HepG2 (cell line): ENCODE measurements around the gene NT5DC2. TPM values are rescaled to one million over a fixed set of nuclear protein-coding genes. Genes with fewer than 3 reads are reported as not detected.

Source experiments
- ATAC-seq: fragments of 200-7000 bp; cut with Tn5 transposase; 3 replicates; pipeline ENCODE4 v1.9.1; 2020; ENCODE audit warnings: mild to moderate bottlenecking, moderate library complexity
- BruUV-seq: library from RNA; stranded (reverse); fragments of 400-500 nt; replicated peaks from 2 replicates; lab custom pipeline; 2021; lab: Mats Ljungman, UMichigan
- CTCF ChIA-PET: fragments of 300-600 bp; formaldehyde crosslinking; extraction: SDS; loops from one replicate; lab custom pipeline; 2021; ENCODE audit warnings: low total read pairs, inconsistent platforms, low intra/inter-chr PET ratio; lab: Yijun Ruan, JAX
- POLR2A ChIA-PET: fragments of 350-600 bp; sonication (Branson Sonifier 250); formaldehyde crosslinking; loops from one replicate; lab custom pipeline; 2020; ENCODE audit warnings: antibody characterized with exemption, inconsistent platforms; lab: Yijun Ruan, JAX
- DNase-seq: peaks from one replicate; pipeline ENCODE4 v3.0.0-alpha.2; 2015; ENCODE audit warnings: low spot score
- FAIRE-seq: peaks from 3 replicates; lab custom pipeline; 2011; peaks lifted over from hg19 to GRCh38; lab: Jason Lieb, UNC
- H2AFZ ChIP-seq: one replicate; pipeline ENCODE4 v1.6.1; 2011; ENCODE audit warnings: low read length, inconsistent platforms
- H3K27ac ChIP-seq: fragments of 300-600 bp; 3 replicates; pipeline ENCODE4 v1.8.0; 2011; ENCODE audit warnings: mixed run types, mild to moderate bottlenecking, mixed read lengths, low read length, inconsistent platforms; ENCODE audit not compliant: insufficient read depth; ENCODE audit errors: extremely low read length
- H3K27me3 ChIP-seq, 2 experiments: fragments of 200-600 bp in 1 of 2; 2 replicates in 1 of 2; 3 replicates in 1 of 2; pipeline versions ENCODE4 v1.6.0 to v1.8.0; 2011; ENCODE audit warnings: low read length in 2 of 2, mild to moderate bottlenecking in 2 of 2, moderate library complexity in 2 of 2, inconsistent platforms in 1 of 2; ENCODE audit not compliant: insufficient read depth in 2 of 2, control insufficient read depth in 1 of 2
- H3K36me3 ChIP-seq, 2 experiments: fragments of 200-600 bp in 1 of 2; replicated peaks in 1 of 2; 2 replicates in 1 of 2; 3 replicates in 1 of 2; pipeline versions ENCODE4 v1.5.1 to v1.8.0; 2011; ENCODE audit warnings: low read length in 2 of 2, inconsistent platforms in 1 of 2; ENCODE audit not compliant: insufficient read depth in 2 of 2, control insufficient read depth in 1 of 2
- H3K4me1 ChIP-seq: 2 replicates; pipeline ENCODE4 v1.5.1; 2012; ENCODE audit warnings: low read length, inconsistent platforms; ENCODE audit not compliant: insufficient read depth
- H3K4me2 ChIP-seq: 2 replicates; pipeline ENCODE4 v1.6.0; 2011; ENCODE audit warnings: low read depth, low read length, inconsistent platforms
- H3K4me3 ChIP-seq, 3 experiments: fragments of 200-600 bp in 1 of 3; sonication (generic), shearing (Covaris generic) in 1 of 3; replicated peaks in 1 of 3; 2 replicates each; pipeline ENCODE4 v1.5.1; 2011 to 2016; ENCODE audit warnings: low read length in 3 of 3, inconsistent platforms in 2 of 3, low read depth in 2 of 3, mild to moderate bottlenecking in 2 of 3, control low read depth in 1 of 3, mixed read lengths in 1 of 3; ENCODE audit not compliant: insufficient read depth in 1 of 3
- H3K79me2 ChIP-seq: one replicate; pipeline ENCODE4 v1.6.1; 2011; ENCODE audit warnings: low read length, inconsistent platforms; ENCODE audit not compliant: insufficient read depth
- H3K9ac ChIP-seq: 2 replicates; pipeline ENCODE4 v1.6.0; 2011; ENCODE audit warnings: mild to moderate bottlenecking, low read depth, low read length, inconsistent platforms; ENCODE audit not compliant: insufficient read depth
- H3K9me3 ChIP-seq: 2 replicates; pipeline ENCODE4 v1.5.1; 2012; ENCODE audit warnings: mild to moderate bottlenecking, low read length
- H4K20me1 ChIP-seq: 2 replicates; pipeline ENCODE4 v1.6.0; 2011; ENCODE audit warnings: inconsistent platforms, mild to moderate bottlenecking, low read length, moderate library complexity; ENCODE audit not compliant: insufficient read depth
- PRMT3 ChIP-seq: sonication (generic); formaldehyde crosslinking; IDR thresholded peaks from 2 replicates; pipeline ENCODE4 v1.8.1; 2022; ENCODE audit warnings: low read depth, mild to moderate bottlenecking, moderate library complexity, missing genetic modification reagents, borderline replicate concordance
- REL ChIP-seq: sonication (generic); formaldehyde crosslinking; conservative IDR thresholded peaks from 2 replicates; pipeline ENCODE4 v1.8.0; 2022; ENCODE audit warnings: mild to moderate bottlenecking, missing genetic modification reagents, moderate library complexity
- SNAPC2 ChIP-seq: sonication (generic); formaldehyde crosslinking; IDR thresholded peaks from 2 replicates; pipeline ENCODE4 v1.8.1; 2022; ENCODE audit warnings: mild to moderate bottlenecking, missing genetic modification reagents
- ZNF138 ChIP-seq: sonication (generic); formaldehyde crosslinking; IDR thresholded peaks from 2 replicates; pipeline ENCODE4 v1.5.0; 2020; ENCODE audit warnings: mild to moderate bottlenecking, low read depth, missing genetic modification reagents
- ZNF251 ChIP-seq: sonication (generic); formaldehyde crosslinking; IDR thresholded peaks from 2 replicates; pipeline ENCODE4 v1.9.0; 2021; ENCODE audit warnings: mild to moderate bottlenecking, missing genetic modification reagents
- WGBS: methylation state at CpG from one replicate; pipeline ENCODE4 v1.1.6; 2017; ENCODE audit warnings: low lambda C conversion rate; 5-methylcytosine and 5-hydroxymethylcytosine counted together
- in situ Hi-C: cut with HindIII; loops from 2 replicates; pipeline ENCODE4 v1.10.0; 2017; ENCODE audit warnings: low pct_unique_long_range_greater_than_20kb; ENCODE audit not compliant: extremely low pct_ligation_motif_present
- intact Hi-C: fragments of 100-400 bp; cut with micrococcal nuclease; formaldehyde crosslinking; loops from one replicate; pipeline ENCODE4 v1.10.0; 2022; ENCODE audit not compliant: unreplicated experiment
- polyA plus RNA-seq, 8 experiments: library from polyadenylated mRNA; depleted of rRNA in 3 of 8; stranded (reverse) in 7 of 8; unstranded in 1 of 8; fragments of >200 nt; fragmentation: Illumina TruSeq in 4 of 8; extraction: Trizol in 4 of 8; gene quantifications; 2 replicates each; pipeline versions ENCODE4 v1.2.1 to v1.2.3, GENCODE V29; 2011 to 2016; ENCODE audit warnings: low read depth in 4 of 8, missing spikeins in 1 of 8, mixed read lengths in 1 of 8; ENCODE audit not compliant: insufficient read depth in 1 of 8
- total RNA-seq, 5 experiments: library from RNA; depleted of rRNA; stranded (reverse); fragments of >200 nt; fragmentation: Illumina TruSeq; extraction: Trizol; gene quantifications; 2 replicates each; pipeline ENCODE4 v1.2.3, GENCODE V29; 2016; ENCODE audit warnings: low read depth in 1 of 5
- TF ChIP-seq, protein P1 (sequence below): sonication (generic); formaldehyde crosslinking; IDR thresholded peaks from 2 replicates; pipeline ENCODE4 v1.4.0; 2020; ENCODE audit warnings: missing genetic modification reagents, borderline replicate concordance
- TF ChIP-seq, protein P2 (sequence below): sonication (generic); formaldehyde crosslinking; IDR thresholded peaks from 2 replicates; pipeline ENCODE4 v1.4.0; 2020; ENCODE audit warnings: missing genetic modification reagents

NT5DC2 gene
- total and polyA plus RNA-seq, 2 of the 13 experiments (the other 11 are each of a cell fraction or from before 2014, with no cell fraction given): 131 to 240 TPM

DNA sequence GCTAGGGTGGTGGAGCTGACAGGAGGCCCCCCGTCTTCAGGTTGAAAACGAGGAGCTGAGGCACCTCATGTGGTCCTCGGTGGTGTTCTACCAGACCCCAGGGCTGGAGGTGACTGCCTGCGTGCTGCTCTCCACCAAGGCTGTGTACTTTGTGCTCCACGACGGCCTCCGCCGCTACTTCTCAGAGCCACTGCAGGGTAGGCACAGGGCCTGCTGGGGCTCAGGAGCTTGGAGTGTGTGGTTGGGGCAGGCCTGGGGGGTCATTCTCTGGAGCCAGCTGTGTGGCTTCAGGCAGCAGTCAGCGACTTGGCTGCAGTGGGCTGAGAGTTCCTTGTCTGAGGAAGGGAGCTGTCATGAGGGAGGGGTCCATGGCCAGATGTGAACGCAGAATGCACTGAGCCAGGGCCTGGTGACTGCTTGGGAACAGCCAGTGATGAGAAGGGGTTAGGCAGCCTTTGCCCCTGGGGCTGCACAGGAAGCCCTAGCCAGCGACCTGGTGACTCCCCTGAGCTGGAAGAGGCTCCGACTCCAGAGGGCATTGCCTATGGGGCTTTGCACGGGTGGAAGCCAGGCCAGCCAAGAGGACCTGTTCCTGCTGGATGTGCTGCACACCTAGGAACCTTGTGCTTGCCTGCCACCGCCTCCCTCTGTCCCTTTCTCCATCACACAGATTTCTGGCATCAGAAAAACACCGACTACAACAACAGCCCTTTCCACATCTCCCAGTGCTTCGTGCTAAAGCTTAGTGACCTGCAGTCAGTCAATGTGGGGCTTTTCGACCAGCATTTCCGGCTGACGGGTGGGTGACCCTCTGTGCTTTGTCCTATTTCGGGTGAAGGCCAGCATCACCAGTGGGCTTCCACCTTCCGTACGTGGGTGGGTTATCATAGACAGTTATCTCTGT lies 43.4 kb downstream of the NT5DC2 start:
- H2AFZ ChIP-seq: no peak overlapping the region
- BruUV-seq: no TSS peak
- no peak for FAIRE-seq
- intact Hi-C loops (no loop called here), in situ Hi-C loops (no loop called here)
- no peak overlapping the region for H3K9ac ChIP-seq
- no peak overlapping the region for H3K4me3 ChIP-seq
- DNase-seq: no peak
- ATAC-seq: no peak
- no peaks in the 10 kb centered on the region for H3K9me3 ChIP-seq
- H3K27me3 ChIP-seq: no peaks in the 10 kb centered on the region
- POLR2A ChIA-PET: no interaction called here
- H3K4me1 ChIP-seq: peaks cover 4% of the 10 kb centered on the region; the same call in 1 of the 2 replicates
- WGBS: 90% methylated on average over 11 of the region's 22 CpGs
- no peak overlapping the region for H3K4me2 ChIP-seq
- CTCF ChIA-PET: no interaction called here
- TF ChIP-seq, protein P1, sequence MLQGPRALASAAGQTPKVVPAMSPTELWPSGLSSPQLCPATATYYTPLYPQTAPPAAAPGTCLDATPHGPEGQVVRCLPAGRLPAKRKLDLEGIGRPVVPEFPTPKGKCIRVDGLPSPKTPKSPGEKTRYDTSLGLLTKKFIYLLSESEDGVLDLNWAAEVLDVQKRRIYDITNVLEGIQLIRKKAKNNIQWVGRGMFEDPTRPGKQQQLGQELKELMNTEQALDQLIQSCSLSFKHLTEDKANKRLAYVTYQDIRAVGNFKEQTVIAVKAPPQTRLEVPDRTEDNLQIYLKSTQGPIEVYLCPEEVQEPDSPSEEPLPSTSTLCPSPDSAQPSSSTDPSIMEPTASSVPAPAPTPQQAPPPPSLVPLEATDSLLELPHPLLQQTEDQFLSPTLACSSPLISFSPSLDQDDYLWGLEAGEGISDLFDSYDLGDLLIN (CRISPR knock-in tag): no peak
- TF ChIP-seq, protein P2, sequence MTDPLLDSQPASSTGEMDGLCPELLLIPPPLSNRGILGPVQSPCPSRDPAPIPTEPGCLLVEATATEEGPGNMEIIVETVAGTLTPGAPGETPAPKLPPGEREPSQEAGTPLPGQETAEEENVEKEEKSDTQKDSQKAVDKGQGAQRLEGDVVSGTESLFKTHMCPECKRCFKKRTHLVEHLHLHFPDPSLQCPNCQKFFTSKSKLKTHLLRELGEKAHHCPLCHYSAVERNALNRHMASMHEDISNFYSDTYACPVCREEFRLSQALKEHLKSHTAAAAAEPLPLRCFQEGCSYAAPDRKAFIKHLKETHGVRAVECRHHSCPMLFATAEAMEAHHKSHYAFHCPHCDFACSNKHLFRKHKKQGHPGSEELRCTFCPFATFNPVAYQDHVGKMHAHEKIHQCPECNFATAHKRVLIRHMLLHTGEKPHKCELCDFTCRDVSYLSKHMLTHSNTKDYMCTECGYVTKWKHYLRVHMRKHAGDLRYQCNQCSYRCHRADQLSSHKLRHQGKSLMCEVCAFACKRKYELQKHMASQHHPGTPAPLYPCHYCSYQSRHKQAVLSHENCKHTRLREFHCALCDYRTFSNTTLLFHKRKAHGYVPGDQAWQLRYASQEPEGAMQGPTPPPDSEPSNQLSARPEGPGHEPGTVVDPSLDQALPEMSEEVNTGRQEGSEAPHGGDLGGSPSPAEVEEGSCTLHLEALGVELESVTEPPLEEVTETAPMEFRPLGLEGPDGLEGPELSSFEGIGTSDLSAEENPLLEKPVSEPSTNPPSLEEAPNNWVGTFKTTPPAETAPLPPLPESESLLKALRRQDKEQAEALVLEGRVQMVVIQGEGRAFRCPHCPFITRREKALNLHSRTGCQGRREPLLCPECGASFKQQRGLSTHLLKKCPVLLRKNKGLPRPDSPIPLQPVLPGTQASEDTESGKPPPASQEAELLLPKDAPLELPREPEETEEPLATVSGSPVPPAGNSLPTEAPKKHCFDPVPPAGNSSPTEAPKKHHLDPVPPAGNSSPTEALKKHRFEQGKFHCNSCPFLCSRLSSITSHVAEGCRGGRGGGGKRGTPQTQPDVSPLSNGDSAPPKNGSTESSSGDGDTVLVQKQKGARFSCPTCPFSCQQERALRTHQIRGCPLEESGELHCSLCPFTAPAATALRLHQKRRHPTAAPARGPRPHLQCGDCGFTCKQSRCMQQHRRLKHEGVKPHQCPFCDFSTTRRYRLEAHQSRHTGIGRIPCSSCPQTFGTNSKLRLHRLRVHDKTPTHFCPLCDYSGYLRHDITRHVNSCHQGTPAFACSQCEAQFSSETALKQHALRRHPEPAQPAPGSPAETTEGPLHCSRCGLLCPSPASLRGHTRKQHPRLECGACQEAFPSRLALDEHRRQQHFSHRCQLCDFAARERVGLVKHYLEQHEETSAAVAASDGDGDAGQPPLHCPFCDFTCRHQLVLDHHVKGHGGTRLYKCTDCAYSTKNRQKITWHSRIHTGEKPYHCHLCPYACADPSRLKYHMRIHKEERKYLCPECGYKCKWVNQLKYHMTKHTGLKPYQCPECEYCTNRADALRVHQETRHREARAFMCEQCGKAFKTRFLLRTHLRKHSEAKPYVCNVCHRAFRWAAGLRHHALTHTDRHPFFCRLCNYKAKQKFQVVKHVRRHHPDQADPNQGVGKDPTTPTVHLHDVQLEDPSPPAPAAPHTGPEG (CRISPR knock-in tag): no peak
- TF ChIP-seq ZNF251 (CRISPR knock-in tag) (no peak), SNAPC2 (CRISPR knock-in tag) (no peak), PRMT3 (CRISPR knock-in tag) (no peak), REL (CRISPR knock-in tag) (no peak), ZNF138 (no peak)
- TF ChIP-seq, all 625 proteins: peak for 0
- Histone ChIP-seq H3K79me2 (no peaks in the 10 kb centered on the region), H3K36me3 (peaks cover 18 to 38% of the 10 kb centered on the region in 2 experiments), H3K27ac (no peak overlapping the region), H4K20me1 (no peaks in the 10 kb centered on the region; the same call in 1 of the 2 replicates)
